SK-N-SH (cell line): ENCODE results near the gene PRPF40A. TPM values are rescaled to one million over a fixed set of nuclear protein-coding genes. Genes with fewer than 3 reads are reported as not detected.

Experiments used
- CTCF ChIA-PET: fragments of 300-600, 350-600 bp; formaldehyde crosslinking; extraction: SDS; loops from one replicate; lab custom pipeline; 2021; lab: Yijun Ruan, JAX
- POLR2A ChIA-PET: fragments of 350-600 bp; sonication (Branson Sonifier 250); formaldehyde crosslinking; extraction: SDS; loops from one replicate; lab custom pipeline; 2020; ENCODE audit warnings: antibody characterized with exemption, inconsistent platforms; lab: Yijun Ruan, JAX
- DNase-seq: peaks from one replicate; pipeline ENCODE4 v3.0.0; 2012
- H2AFZ ChIP-seq: fragments of 200-600 bp; sonication (generic); 2 replicates; pipeline ENCODE4 v1.8.1; 2016; ENCODE audit warnings: antibody characterized with exemption, mild to moderate bottlenecking, low read depth
- H3F3A ChIP-seq: fragments of 200-600 bp; sonication (generic); replicated peaks from 2 replicates; pipeline ENCODE3; 2016; ENCODE audit warnings: antibody characterized with exemption, mild to moderate bottlenecking; ENCODE audit not compliant: insufficient read depth
- H3K27ac ChIP-seq, 2 experiments: fragments of 200-500 bp in 1 of 2; fragments of 200-600 bp in 1 of 2; sonication (Bioruptor generic) in 1 of 2; sonication (generic), shearing (Covaris generic) in 1 of 2; 2 replicates each; pipeline versions ENCODE4 v1.5.1 to v1.6.1; 2014 to 2016; ENCODE audit warnings: low read depth in 2 of 2, inconsistent platforms in 1 of 2, low read length in 1 of 2, mild to moderate bottlenecking in 1 of 2, mixed read lengths in 1 of 2
- H3K27me3 ChIP-seq: fragments of 200-600 bp; sonication (generic), shearing (Covaris generic); 2 replicates; pipeline ENCODE4 v1.6.1; 2016; ENCODE audit warnings: mixed run types; ENCODE audit not compliant: insufficient read depth
- H3K36me3 ChIP-seq, 2 experiments: fragments of 200-500 bp in 1 of 2; fragments of 200-600 bp in 1 of 2; sonication (Bioruptor generic) in 1 of 2; sonication (generic) in 1 of 2; replicated peaks in 1 of 2; 2 replicates each; pipeline versions ENCODE3 to v1.5.1; 2014 to 2016; ENCODE audit warnings: low read length in 1 of 2, mild to moderate bottlenecking in 1 of 2; ENCODE audit not compliant: insufficient read depth in 2 of 2, control insufficient read depth in 1 of 2
- H3K4me1 ChIP-seq, 2 experiments: fragments of 200-500 bp in 1 of 2; fragments of 200-600 bp in 1 of 2; sonication (Bioruptor generic) in 1 of 2; sonication (generic), shearing (Covaris generic) in 1 of 2; 2 replicates each; pipeline versions ENCODE4 v1.5.1 to v1.6.1; 2014 to 2016; ENCODE audit warnings: low read depth in 1 of 2, low read length in 1 of 2, mixed run types in 1 of 2; ENCODE audit not compliant: insufficient read depth in 2 of 2, control insufficient read depth in 1 of 2
- H3K4me2 ChIP-seq: fragments of 200-600 bp; sonication (generic), shearing (Covaris generic); 2 replicates; pipeline ENCODE4 v1.6.1; 2017; ENCODE audit warnings: mixed run types
- H3K4me3 ChIP-seq, 2 experiments: fragments of 200-500 bp in 1 of 2; fragments of 200-600 bp in 1 of 2; sonication (Bioruptor generic) in 1 of 2; sonication (generic), shearing (Covaris generic) in 1 of 2; 2 replicates each; pipeline versions ENCODE4 v1.5.1 to v1.8.1; 2014 to 2016; ENCODE audit warnings: low read depth in 2 of 2, inconsistent platforms in 1 of 2, low read length in 1 of 2, mild to moderate bottlenecking in 1 of 2, mixed read lengths in 1 of 2, moderate library complexity in 1 of 2
- H3K79me2 ChIP-seq: fragments of 200-600 bp; sonication (generic); 2 replicates; pipeline ENCODE4 v1.8.1; 2017; ENCODE audit warnings: mild to moderate bottlenecking; ENCODE audit not compliant: insufficient read depth
- H3K9ac ChIP-seq: fragments of 200-600 bp; sonication (generic); 2 replicates; pipeline ENCODE4 v1.6.1; 2017; ENCODE audit warnings: mixed run types
- H3K9me2 ChIP-seq: fragments of 200-600 bp; sonication (generic); 2 replicates; pipeline ENCODE4 v1.6.1; 2017; ENCODE audit warnings: mixed run types
- H3K9me3 ChIP-seq: fragments of 200-600 bp; sonication (generic); 2 replicates; pipeline ENCODE4 v1.6.1; 2017; ENCODE audit warnings: mixed run types, mild to moderate bottlenecking, moderate library complexity
- H4K20me1 ChIP-seq: fragments of 200-600 bp; sonication (generic); 2 replicates; pipeline ENCODE4 v1.6.1; 2017; ENCODE audit warnings: mild to moderate bottlenecking, mixed run types; ENCODE audit not compliant: insufficient read depth
- CTCF ChIP-seq: fragments of 200-600 bp; sonication (generic); IDR thresholded peaks from 2 replicates; pipeline ENCODE4 v1.6.1; 2017; ENCODE audit warnings: antibody characterized with exemption, mild to moderate bottlenecking, moderate library complexity
- ELF1 ChIP-seq: IDR thresholded peaks from 2 replicates; pipeline ENCODE4 v1.4.0; 2012
- EP300 ChIP-seq, 2 experiments: IDR thresholded peaks; 2 replicates each; pipeline versions ENCODE4 v1.4.0 to v1.6.1; 2012; ENCODE audit warnings: borderline replicate concordance in 1 of 2, low read depth in 1 of 2, low read length in 1 of 2
- FOSL2 ChIP-seq: IDR thresholded peaks from 2 replicates; pipeline ENCODE4 v1.4.0; 2012; ENCODE audit warnings: low read depth, mild to moderate bottlenecking, moderate library complexity, borderline replicate concordance
- FOXM1 ChIP-seq: IDR thresholded peaks from 2 replicates; pipeline ENCODE4 v1.4.0; 2012; ENCODE audit warnings: low read depth, mild to moderate bottlenecking
- GABPA ChIP-seq: IDR thresholded peaks from 2 replicates; pipeline ENCODE4 v1.4.0; 2012; ENCODE audit warnings: low read depth, mild to moderate bottlenecking
- GATA2 ChIP-seq: sonication (generic); formaldehyde crosslinking; IDR thresholded peaks from 2 replicates; pipeline ENCODE4 v1.5.0; 2020; ENCODE audit warnings: mild to moderate bottlenecking, missing genetic modification reagents
- MEF2A ChIP-seq: IDR thresholded peaks from 2 replicates; pipeline ENCODE4 v1.4.0; 2012; ENCODE audit warnings: low read depth, borderline replicate concordance
- NFIC ChIP-seq: IDR thresholded peaks from 2 replicates; pipeline ENCODE4 v1.4.0; 2012; ENCODE audit warnings: borderline replicate concordance
- PBX3 ChIP-seq: IDR thresholded peaks from 2 replicates; pipeline ENCODE4; 2012
- RCOR1 ChIP-seq: fragments of 150-350 bp; IDR thresholded peaks from 2 replicates; pipeline ENCODE4 v1.6.1; 2017; ENCODE audit warnings: antibody characterized with exemption, low read length
- REST ChIP-seq: IDR thresholded peaks from 2 replicates; pipeline ENCODE4 v1.6.1; 2012; ENCODE audit warnings: mild to moderate bottlenecking, low read depth, low read length, moderate library complexity
- RFX5 ChIP-seq: IDR thresholded peaks from 2 replicates; pipeline ENCODE4 v1.6.1; 2012; ENCODE audit warnings: mild to moderate bottlenecking, improper control_type of control experiment, low read length
- SIN3A ChIP-seq: IDR thresholded peaks from 2 replicates; pipeline ENCODE4 v1.6.1; 2012; ENCODE audit warnings: low read depth, mild to moderate bottlenecking, low read length, moderate library complexity, borderline replicate concordance
- SMC3 ChIP-seq: IDR thresholded peaks from 2 replicates; pipeline ENCODE4 v1.6.1; 2012; ENCODE audit warnings: low read depth, low read length, improper control_type of control experiment
- TEAD4 ChIP-seq: IDR thresholded peaks from 2 replicates; pipeline ENCODE4 v1.4.0; 2012; ENCODE audit warnings: mild to moderate bottlenecking, borderline replicate concordance; ENCODE audit not compliant: insufficient read depth
- YY1 ChIP-seq: IDR thresholded peaks from 2 replicates; pipeline ENCODE4 v1.4.0; 2012; ENCODE audit warnings: low read depth, mild to moderate bottlenecking
- WGBS: methylation state at CpG from one replicate; pipeline ENCODE4 v1.1.6; 2017; ENCODE audit warnings: low lambda C conversion rate; 5-methylcytosine and 5-hydroxymethylcytosine counted together
- polyA plus RNA-seq, 3 experiments: library from polyadenylated mRNA; depleted of rRNA; stranded (reverse); fragments of >200 nt; gene quantifications; 2 replicates each; pipeline ENCODE4 v1.2.3, GENCODE V29; 2012
- TF ChIP-seq, protein P1 (sequence below): IDR thresholded peaks from 2 replicates; pipeline ENCODE4 v1.4.0; 2012; ENCODE audit warnings: low read depth, borderline replicate concordance
- TF ChIP-seq, protein P2 (sequence below): fragments of 150-350 bp; IDR thresholded peaks from 2 replicates; pipeline ENCODE4 v1.6.1; 2017; ENCODE audit warnings: antibody characterized with exemption, low read length, low read depth, borderline replicate concordance

The PRPF40A gene
- polyA plus RNA-seq, 1 of the 3 experiments (the other 2 are of a cell fraction): 55.8 TPM

GRCh38 chr2:152650768-152651371 is 66.4 kb downstream of the PRPF40A start:
- no peaks in the 10 kb centered on the region for H4K20me1 ChIP-seq
- H3K27me3 ChIP-seq: no peaks in the 10 kb centered on the region
- ChIA-PET POLR2A (no interaction called here), CTCF (no interaction called here)
- H3K4me1 ChIP-seq: peaks cover 6 to 10% of the 10 kb centered on the region in 2 experiments
- no peaks in the 10 kb centered on the region for H3K9me2 ChIP-seq
- H3K9ac ChIP-seq: no peak overlapping the region
- H3K4me3 ChIP-seq: no peak overlapping the region
- no peaks in the 10 kb centered on the region for H3K9me3 ChIP-seq
- H3K27ac ChIP-seq: no peak overlapping the region
- no peak overlapping the region for H3K4me2 ChIP-seq
- H2AFZ ChIP-seq: no peak overlapping the region
- H3F3A ChIP-seq: peaks cover 32% of the 10 kb centered on the region
- no peak for DNase-seq
- H3K79me2 ChIP-seq: no peaks in the 10 kb centered on the region
- peaks cover 51 to 78% of the 10 kb centered on the region in 2 experiments for H3K36me3 ChIP-seq
- TF ChIP-seq YY1 (no peak), REST (no peak), NFIC (no peak)
- WGBS: 93% methylated on average over 6 of the region's 6 CpGs

GRCh38 chr2:152649997-152650396 is 67.3 kb downstream of the PRPF40A start:
- peaks cover 49 to 73% of the 10 kb centered on the region in 2 experiments for H3K36me3 ChIP-seq
- no peaks in the 10 kb centered on the region for H3K27me3 ChIP-seq
- DNase-seq: no peak
- H3K4me1 ChIP-seq: peaks cover 6 to 10% of the 10 kb centered on the region in 2 experiments
- no peak overlapping the region for H3K9ac ChIP-seq
- POLR2A ChIA-PET: no interaction called here
- H3K9me3 ChIP-seq: no peaks in the 10 kb centered on the region
- no peak overlapping the region for H2AFZ ChIP-seq
- H3K9me2 ChIP-seq: no peaks in the 10 kb centered on the region
- no peak overlapping the region for H3K4me2 ChIP-seq
- H3F3A ChIP-seq: peaks cover 30% of the 10 kb centered on the region
- H3K4me3 ChIP-seq: no peak overlapping the region
- no peaks in the 10 kb centered on the region for H4K20me1 ChIP-seq
- H3K79me2 ChIP-seq: no peaks in the 10 kb centered on the region
- 88% methylated on average over 1 of the region's 1 CpG for WGBS
- CTCF ChIA-PET: no interaction called here
- no peak overlapping the region for H3K27ac ChIP-seq
- TF ChIP-seq RFX5: no peak
- TF ChIP-seq, protein P1, sequence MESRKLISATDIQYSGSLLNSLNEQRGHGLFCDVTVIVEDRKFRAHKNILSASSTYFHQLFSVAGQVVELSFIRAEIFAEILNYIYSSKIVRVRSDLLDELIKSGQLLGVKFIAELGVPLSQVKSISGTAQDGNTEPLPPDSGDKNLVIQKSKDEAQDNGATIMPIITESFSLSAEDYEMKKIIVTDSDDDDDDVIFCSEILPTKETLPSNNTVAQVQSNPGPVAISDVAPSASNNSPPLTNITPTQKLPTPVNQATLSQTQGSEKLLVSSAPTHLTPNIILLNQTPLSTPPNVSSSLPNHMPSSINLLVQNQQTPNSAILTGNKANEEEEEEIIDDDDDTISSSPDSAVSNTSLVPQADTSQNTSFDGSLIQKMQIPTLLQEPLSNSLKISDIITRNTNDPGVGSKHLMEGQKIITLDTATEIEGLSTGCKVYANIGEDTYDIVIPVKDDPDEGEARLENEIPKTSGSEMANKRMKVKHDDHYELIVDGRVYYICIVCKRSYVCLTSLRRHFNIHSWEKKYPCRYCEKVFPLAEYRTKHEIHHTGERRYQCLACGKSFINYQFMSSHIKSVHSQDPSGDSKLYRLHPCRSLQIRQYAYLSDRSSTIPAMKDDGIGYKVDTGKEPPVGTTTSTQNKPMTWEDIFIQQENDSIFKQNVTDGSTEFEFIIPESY: no peak
- TF ChIP-seq FOXM1: no peak
- no peak for TF ChIP-seq NFIC
- TF ChIP-seq ELF1: no peak
- TF ChIP-seq GABPA: no peak
- TF ChIP-seq EP300 (IDR thresholded peaks at IDR 0.05; ENCODE audit: borderline replicate concordance in 1 of 2, low read depth in 1 of 2, low read length in 1 of 2): no peak
- no peak for TF ChIP-seq GATA2 (CRISPR knock-in tag)
- TF ChIP-seq, protein P2, sequence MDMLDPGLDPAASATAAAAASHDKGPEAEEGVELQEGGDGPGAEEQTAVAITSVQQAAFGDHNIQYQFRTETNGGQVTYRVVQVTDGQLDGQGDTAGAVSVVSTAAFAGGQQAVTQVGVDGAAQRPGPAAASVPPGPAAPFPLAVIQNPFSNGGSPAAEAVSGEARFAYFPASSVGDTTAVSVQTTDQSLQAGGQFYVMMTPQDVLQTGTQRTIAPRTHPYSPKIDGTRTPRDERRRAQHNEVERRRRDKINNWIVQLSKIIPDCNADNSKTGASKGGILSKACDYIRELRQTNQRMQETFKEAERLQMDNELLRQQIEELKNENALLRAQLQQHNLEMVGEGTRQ: no peak
- TF ChIP-seq MEF2A: no peak
- TF ChIP-seq TEAD4: no peak
- TF ChIP-seq RCOR1: no peak
- TF ChIP-seq PBX3: no peak
- TF ChIP-seq SIN3A: no peak
- no peak for TF ChIP-seq FOSL2
- TF ChIP-seq SMC3: no peak
- no peak for TF ChIP-seq CTCF
